ENCODE data around the gene CCDC142. TPM values are rescaled to one million over a fixed set of nuclear protein-coding genes. Genes with fewer than 3 reads are reported as not detected.

Gene CCDC142, protein sequence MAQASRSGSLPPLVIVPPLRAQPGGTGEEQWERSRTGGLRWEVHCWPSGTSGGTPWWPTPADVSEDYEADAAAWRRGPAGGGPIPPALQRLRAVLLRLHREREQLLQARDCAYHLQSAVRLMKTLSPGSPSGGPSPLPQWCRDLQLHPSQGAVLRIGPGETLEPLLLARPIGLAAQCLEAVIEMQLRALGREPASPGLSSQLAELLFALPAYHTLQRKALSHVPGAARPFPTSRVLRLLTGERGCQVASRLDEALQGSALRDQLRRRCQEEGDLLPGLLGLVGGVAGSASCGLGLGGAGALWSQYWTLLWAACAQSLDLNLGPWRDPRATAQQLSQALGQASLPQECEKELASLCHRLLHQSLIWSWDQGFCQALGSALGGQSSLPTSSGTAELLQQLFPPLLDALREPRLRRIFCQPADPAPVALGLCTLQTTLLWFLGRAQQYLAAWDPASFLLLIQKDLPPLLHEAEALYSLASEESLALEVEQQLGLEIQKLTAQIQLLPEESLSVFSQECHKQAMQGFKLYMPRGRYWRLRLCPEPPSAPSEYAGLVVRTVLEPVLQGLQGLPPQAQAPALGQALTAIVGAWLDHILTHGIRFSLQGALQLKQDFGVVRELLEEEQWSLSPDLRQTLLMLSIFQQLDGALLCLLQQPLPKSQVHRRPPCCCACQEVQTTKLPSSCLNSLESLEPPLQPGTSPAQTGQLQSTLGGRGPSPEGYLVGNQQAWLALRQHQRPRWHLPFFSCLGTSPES
- total RNA-seq, result 35.6 TPM

DNA sequence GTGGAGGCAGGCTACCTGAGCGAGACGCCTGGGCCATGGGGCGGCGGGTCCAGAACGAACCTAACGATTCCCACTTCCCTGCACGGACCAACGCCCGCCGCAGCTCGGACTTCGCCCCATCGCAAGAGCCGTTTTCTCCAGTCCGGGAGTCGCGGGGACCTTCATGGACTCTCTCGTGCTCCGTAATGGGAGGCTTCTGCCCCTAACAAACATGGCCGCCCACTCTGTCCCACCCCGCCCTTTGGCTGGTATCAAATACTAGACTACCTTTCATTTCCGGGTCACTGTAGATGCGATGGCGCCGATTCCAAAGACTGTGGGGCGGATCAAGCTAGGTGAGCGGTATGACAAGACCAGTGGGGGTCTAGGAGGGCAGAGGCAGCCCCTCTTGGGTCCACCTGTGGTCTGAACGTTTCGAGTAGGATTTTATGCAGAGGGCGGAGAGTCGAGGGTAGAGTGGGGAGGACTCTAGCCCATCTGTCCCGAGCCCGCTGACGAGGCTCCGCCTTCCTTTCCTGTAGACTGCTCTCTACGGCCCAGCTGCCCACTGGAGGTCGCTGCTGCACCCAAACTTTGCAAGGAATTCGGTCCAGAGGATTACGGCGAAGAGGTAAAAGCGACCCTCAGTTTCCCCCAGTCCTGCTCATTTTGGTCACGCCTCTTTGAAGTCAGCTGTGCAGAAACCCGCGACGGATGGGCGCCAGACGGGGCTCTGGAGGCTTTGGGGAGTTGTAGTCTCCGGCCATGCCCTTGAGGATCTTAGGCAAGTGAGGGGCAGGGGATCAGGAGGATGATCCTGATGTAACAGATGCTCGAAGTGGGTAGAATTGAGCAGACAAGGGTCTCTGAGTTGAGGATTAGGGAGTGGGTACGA, at the start of gene CCDC142, which contains the start of gene TTC31:
CCDC142 (minus strand) TSS at position 198 of the 874 bp plus-strand sequence; CDS start at position 37, 161 bp downstream.
TTC31 (plus strand) TSS at position 281 of the 874 bp plus-strand sequence; CDS start at position 296, 15 bp downstream.
- DNase-seq, result peak; percentile 92

DNA sequence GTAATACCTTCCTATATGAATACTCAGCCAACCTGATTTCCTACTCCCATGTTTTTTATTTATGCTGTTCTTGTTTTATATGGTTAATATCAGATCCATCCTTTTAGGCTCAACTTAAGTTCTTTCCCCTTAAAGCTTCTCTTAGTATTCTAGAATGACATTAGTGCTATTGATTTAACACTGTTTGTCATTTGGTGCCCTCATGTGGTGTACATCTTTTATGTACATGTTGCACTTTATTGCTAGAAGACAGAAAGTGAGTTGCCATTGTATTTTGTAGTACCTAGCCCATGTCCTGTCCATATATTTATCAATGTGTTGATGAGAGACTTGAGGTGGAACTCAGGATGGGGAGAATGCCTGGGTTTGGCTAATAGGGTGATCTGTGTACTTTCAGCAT, 49.4 kb upstream of the CCDC142 start:
- DNase-seq, result no peak

DNA sequence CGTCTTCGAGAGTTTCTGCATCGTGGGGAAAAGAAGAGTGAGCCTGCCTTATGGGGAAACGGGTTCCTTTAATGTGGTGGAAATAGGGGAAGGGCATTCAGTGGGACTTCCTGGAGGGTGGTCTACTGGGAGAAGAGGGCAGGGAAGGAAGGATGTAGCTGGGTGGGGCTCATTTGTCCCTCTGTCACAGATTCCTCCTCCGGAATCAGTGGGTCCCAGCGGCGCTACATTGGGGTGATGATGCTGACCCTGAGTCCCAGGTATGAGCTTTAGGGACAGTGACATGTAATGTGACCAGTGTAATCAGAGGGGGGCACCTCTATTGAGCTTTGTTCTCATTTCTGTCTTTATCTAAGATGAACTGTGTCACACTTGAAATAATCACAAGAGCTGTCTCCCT, 48.9 kb upstream of the CCDC142 start:
- no peak for DNase-seq

DNA sequence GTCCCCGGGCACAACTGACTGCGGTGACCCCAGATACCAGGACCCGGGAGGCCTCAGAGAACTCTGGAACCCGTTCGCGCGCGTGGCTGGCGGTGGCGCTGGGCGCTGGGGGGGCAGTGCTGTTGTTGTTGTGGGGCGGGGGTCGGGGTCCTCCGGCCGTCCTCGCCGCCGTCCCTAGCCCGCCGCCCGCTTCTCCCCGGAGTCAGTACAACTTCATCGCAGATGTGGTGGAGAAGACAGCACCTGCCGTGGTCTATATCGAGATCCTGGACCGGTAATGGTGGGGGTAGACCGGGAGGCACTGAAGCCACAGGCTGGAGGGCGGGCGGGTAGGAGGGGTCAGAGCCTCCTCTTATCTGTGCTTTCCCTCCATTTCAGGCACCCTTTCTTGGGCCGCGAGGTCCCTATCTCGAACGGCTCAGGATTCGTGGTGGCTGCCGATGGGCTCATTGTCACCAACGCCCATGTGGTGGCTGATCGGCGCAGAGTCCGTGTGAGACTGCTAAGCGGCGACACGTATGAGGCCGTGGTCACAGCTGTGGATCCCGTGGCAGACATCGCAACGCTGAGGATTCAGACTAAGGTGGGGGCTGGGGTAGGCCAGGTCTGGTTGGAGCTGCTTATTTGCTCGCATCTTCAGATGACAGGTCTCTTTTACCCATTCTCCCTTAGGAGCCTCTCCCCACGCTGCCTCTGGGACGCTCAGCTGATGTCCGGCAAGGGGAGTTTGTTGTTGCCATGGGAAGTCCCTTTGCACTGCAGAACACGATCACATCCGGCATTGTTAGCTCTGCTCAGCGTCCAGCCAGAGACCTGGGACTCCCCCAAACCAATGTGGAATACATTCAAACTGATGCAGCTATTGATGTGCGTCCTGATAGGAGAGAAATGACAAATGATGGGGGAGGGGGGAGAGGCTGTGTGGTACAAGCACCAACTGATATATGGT, 47.7 kb upstream of the CCDC142 start:
- peak; percentile 20 for DNase-seq

DNA sequence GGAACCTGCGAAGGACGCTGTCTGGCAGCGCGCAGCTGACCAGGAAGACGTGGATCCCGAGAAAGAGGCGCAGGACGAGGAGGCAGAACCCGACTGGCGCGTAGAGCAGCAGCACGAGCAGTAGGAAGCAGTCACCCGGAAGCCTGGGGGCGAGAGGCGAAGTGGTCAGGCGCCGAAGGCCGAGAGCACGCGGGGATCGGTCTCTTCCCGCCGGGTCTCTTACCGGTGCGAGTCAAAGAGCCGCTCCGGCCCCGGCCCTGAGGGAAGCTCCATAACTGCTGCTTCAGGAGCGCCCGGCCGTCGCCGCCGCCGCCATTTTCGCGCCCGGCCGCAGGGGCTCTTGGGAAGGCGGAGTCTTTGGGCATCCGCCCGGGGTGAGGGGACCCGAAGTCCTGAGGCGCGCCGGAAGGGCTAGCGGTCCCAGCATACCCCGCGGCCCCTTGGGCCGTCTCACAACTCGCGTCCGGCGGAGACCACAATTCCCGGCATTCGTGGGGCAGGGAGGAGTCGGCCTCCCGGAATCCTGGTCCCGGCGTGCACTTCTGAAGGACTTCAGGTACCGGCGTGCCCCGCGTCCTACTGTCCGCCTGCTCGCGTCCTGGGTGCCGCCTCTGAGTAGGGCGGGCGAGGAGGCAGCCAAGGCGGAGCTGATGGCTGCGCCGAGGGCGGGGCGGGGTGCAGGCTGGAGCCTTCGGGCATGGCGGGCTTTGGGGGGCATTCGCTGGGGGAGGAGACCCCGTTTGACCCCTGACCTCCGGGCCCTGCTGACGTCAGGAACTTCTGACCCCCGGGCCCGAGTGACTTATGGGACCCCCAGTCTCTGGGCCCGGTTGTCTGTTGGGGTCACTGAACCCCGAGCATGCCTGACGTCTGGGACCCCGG, 46.8 kb upstream of the CCDC142 start, which contains the start of the genes AUP1 and HTRA2:
AUP1 (minus strand) TSS at position 350 of the 882 bp plus-strand sequence; CDS start at position 273, 77 bp downstream.
HTRA2 (plus strand) TSS at position 577 of the 882 bp plus-strand sequence; CDS start at position 651, 74 bp downstream.
- peak; percentile 99 for DNase-seq

DNA sequence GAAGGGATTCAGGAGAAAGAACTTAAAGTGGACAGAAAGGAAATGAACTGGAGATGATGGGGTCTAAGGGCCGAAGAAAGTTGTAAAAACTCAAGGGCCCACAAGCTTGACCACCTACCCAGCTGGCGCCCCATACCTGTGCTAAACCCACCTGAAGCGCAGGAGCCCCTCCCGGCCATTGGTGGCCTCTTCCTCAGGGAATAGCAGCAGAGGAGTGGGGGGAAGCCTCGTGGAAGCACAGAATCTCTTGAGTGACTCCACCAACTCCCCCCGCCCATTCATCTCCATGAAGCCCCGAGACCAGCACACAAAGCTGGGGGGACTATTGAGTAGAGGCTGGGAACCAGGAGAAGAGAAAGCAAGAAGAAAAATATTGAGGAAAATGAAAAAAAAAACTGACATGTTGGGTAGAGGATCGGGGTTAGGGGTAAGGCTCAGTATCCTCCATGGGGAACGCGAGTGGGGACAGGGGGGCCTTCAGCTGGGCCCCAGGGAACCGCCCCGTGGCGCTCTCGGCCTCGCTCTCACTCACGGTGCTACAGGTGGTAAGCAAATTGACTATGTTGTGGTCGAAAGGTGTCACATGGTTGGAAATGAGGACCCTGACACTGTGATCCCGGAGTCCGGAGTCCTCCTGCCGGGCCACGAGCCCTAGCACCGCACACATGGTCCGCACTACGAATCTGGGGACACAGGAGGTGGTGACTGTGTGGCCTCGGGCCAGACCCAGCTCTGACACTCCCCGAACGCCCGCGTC, 46.0 kb upstream of the CCDC142 start:
- no peak for DNase-seq

DNA sequence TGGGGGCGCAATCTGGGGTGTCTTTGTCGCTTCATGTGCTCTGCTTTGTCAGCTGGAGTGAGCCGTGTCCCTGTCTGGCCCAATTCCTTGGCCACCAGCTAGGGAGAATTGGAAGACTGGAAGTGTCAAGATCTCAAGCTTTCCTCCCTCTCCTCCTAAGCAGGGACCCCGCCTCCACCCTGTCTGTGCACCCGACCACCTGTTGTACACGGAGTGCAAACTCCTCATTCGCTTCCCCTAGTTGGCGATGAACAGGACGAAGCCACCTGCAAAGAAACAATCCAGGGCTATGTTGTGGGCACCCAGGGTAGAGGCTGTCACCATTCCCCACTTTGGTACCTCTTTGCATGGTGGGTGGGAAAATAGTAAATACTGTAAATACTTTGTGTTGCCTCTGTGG, 44.9 kb upstream of the CCDC142 start:
- DNase-seq, result no peak

DNA sequence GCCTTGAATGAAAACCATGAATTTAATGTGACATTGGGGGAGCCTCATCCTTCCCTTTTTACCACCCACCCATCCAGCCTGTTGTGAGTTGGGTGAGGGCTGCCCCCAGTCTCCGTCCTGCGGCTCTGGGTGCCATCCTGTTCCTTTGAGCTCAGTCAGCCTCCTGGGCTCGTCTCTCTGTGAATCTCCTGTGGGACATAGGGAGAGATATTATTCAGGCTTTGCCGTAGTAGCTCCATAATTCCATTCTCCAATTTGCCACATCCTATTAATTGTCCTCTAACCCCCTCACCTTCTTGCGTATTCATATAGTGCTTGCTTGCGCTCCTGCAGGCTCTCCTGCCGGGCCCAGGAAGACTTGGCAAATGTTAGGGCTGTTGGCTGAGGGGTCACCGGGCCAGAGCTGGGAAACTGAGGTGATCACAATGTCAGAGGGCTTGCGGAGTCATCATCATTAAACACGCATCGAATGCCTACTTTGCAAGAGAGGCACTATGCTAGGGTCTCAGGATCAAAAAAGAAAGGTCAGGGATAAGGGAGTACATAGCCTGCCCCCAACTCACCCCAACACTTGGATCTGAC, 43.9 kb upstream of the CCDC142 start:
- DNase-seq, result no peak

DNA sequence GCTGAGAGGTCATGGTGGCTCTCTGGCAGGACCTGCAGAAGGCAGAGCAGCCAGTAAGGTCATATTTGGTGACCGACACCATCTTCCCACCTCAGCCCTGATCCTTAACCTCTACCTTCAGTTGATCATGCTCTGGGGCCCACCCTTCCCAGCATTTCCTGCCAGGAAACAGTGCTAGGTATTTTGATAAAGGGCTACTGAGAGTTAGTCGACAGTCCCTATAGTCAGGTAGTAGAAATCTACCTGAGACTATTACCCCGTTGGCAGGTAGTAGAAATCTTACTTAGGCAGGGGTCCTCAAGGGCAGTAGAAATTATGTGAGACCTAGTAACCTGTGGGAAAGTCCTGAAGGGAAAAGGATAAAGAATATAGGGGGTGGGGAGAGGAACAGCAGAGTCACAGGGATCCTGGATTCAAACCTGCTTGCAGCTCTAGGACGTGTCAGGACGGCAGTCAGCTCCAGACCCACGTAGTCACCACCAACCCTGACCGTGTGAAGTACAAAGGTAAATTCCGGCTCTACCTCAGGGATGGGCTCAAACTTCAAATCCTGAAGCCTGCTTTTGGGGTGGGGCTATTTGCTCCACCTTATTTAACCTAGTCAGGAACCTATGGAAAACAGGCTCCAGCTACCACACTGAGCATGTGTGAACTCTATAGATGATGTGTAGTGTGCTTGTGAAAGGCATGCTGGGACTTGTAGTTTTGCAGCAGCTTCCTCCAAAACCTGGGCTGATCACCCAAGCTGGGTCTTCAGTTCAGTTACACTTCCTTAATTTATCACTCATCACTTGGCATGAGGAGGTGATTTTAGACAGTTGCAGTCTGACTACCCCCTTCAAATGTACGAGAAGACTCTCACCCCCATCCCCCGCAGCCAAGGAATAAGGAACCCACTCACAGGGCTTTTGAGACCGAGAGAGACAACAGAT, 43.2 kb upstream of the CCDC142 start, which contains the start of gene DQX1:
DQX1 (minus strand) TSS at position 515 of the 932 bp plus-strand sequence; CDS start at position 13, 502 bp downstream.
- no peak for DNase-seq

DNA sequence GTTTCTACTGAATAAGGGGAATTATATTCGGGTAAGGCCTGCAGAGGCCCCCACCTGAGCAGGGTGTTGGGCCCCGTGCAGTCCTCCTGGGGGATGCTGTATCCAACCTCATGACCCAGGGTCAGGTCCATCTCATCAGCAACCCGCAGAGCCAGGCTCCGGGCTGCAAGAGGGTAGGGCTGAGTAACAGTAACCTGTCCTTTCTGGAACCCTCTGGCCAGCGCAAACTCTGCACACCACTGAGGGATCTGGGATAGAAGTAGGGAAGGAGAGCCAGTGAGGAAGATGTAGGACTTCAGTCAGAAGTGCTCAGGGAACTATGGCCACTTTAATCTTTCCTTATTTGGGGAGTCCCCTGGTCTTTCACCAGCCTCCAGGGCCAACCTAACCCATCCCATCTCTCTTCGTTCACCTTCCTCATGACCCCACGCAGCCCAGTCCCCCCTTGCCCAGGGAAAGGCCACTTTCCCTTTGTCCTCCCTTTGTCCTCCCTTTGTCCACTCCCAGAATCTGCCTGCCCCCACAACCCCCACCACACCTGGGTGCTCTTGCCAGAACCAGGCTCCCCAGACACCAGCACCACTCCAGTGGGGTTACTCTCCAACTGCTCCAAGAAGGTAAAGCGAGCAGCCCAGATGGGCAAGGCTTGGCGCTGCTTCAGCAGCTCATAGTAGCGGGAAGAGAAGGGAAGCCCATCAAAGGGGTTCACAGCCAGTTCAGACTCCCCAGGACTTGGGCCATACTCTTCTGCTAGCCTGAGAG, 42.3 kb upstream of the CCDC142 start:
- no peak for DNase-seq

DNA sequence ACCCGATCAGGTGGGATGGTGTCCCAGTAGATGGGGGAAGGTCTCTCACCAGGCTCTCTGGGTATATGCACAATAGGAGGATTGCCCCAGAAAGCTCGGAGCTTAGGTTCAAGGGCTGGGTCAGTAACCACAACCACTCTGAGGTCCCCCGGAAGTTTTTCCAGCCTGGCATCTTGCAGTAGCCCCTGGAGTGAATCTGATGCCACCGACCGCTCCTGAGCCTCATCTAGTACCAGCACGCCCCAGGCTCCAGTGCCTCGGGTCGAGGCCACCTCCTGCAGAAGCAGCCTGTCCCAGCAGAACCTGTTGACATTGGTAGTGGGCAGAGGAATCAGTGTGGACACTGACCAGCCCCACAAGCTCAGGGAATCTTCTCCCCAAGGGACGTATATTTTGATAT, 41.2 kb upstream of the CCDC142 start:
- no peak for DNase-seq

DNA sequence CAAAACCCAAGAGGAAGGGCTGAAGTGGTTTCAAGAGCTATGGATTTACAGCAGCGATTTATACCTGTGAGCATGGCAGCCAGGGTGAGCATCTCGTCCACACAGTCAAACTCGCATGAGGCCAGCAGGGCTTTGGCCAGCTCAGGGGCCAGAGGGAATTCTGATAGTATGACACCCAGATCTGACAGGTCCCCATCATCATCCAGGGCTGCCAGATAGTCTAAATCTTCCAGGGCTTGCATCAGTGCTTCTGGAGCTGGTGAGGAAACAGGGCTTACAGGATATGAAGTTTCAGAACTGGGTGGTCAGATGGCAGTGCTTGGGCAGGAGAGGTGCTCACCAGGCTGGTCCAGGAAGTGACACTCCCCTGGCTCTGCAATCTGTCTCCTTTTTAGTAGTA, 39.7 kb upstream of the CCDC142 start:
- no peak for DNase-seq

DNA sequence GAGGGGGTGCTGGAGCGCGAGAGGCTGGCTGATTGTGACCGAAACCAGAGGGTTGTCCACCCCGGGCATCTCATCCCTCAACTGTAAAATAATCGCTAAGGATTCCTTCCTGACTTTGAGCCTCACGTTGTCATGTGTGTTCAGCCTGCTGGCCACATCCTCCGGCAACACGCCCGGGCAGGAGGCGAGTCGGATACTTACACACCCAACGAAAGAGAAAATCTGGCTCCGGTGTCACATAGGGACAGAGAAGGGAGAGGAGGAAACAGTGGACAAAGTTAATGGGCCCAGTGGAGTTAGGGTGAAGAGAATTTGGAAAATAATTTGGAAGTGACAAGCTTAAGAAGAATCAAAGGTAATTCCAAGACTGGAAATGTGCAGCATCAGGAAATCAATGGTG, 33.9 kb upstream of the CCDC142 start:
- no peak for DNase-seq

DNA sequence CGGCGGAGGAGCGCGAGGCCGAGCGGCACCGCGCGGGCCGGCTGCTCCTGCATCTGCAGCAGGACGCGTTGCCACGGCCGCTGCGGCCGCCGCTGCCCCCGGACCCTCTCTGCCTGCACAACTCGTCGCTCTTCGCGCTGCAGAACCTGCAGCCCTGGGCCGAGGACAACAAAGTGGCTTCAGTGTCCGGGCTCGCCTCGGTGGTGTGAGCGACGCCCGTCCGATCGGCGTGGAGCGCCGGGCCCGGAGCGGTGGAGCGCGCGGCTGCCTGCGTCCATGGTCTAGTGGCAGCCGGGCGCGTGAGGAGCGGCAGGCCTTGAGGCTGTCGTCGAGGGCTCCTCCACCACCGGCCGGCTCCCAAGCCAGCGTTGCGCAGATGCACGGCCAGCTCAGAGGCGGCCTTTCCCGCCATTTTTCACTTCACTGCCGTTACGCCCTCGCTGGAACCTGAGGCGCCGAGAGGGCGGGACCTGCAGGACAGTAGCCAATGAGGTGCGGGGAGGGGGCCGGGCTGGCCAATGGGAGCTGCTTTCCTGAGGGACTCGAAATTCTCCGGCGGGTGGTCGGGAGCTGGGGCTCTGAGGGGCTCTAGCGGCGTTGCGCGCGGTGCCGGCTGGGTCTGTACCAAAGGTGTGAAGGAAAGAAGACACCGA, 33.3 kb upstream of the CCDC142 start:
- no peak for DNase-seq

DNA sequence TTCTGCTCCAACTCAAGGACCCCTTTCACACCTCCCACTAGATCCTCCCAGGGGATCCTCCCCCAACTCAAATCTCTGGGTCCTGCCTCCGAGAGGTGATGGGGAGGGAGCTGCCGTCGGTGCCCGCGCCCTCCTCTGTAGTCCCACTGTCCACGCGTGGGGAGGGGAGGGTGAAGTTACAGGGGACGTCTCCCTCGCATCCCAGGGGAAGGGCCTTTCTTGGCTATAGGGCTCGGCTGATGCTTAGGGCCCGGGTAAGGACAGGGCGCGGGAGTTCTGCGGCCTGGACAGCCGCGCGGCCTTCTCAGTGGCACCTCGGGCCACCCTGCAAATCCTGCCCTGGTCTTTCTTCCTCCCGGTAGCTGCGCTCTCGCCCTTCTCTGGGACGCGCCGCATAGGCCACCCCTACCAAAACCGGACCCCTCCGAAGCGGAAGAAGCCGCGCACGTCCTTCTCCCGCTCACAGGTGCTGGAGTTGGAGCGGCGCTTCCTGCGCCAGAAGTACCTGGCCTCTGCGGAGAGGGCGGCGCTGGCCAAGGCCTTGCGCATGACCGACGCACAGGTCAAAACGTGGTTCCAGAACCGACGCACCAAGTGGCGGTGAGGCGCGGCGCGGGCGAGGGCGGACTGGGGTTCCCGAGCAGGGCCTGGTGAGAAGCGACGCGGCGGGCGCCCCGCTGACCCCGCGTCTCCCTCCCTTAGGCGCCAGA, 32.6 kb upstream of the CCDC142 start:
- DNase-seq, result no peak

Data from occipital lobe (tissue), 2 donors.